ENCODE data around the gene ASB7. TPM values are rescaled to one million over a fixed set of nuclear protein-coding genes. Genes with fewer than 3 reads are reported as not detected.
"Not testable (repeated sequence)": the region's sequence is repeated elsewhere in the genome, so short reads cannot be mapped to it uniquely, and the experiment has no call there.

ASB7 gene
- polyA plus RNA-seq, 3 donors, result 5.3 to 9.8 (median 7.6) TPM

DNA sequence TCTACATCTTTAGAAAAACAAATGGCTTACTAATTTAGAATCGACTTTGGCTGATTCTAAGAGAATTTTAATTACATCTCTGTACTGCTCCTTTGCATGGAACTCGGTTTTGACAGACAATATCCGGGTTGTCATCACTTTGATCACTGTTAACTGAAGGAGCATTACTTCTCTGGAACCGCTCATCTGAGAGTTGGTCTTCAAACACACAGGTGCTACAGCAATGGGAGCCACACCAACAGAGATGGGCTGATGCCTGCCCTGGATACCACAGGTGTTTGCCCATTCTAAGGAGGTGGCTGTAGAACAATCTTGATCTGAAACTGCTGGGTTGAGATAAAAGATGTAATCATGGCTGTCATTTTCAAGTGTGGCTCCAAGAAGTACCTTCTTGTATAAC is 22.0 kb upstream of the ASB7 start:
- Histone ChIP-seq H2AFZ (ENCODE audit: insufficient read depth, low read depth, low read length, poor library complexity, severe bottlenecking) (no peak overlapping the region), H4K20me1 (ENCODE audit: insufficient read depth, low read length) (peaks cover 5% of the 10 kb centered on the region), H3K27ac (ENCODE audit: low read depth in 1 of 2, low read length in 2 of 2) (peak overlapping the region in 1 of 2 donors; percentile 26), H3K4me2 (replicated peaks; ENCODE audit: extremely low read depth, low read length, poor library complexity, severe bottlenecking) (no peak overlapping the region), H3K9ac (ENCODE audit: insufficient read depth, low read length, poor library complexity, severe bottlenecking) (no peak overlapping the region), H3K27me3 (ENCODE audit: control insufficient read depth in 2 of 2, insufficient read depth in 2 of 2, low read length in 2 of 2) (no peaks in the 10 kb centered on the region), H3K9me3 (replicated peaks in 1 of 2; ENCODE audit: control insufficient read depth in 1 of 2, insufficient read depth in 1 of 2, low read length in 2 of 2) (no peaks in the 10 kb centered on the region), H3K36me3 (replicated peaks in 1 of 2; ENCODE audit: control insufficient read depth in 1 of 2, insufficient read depth in 2 of 2, low read length in 2 of 2) (peaks cover 2 to 7% of the 10 kb centered on the region in 2 donors), H3K4me3 (replicated peaks in 1 of 3; ENCODE audit: low read depth in 2 of 3, low read length in 3 of 3) (no peak overlapping the region), H3K4me1 (ENCODE audit: control insufficient read depth in 1 of 2, insufficient read depth in 2 of 2, low read length in 2 of 2) (no peaks in the 10 kb centered on the region), H3K79me2 (ENCODE audit: insufficient read depth, low read length) (peaks cover 3% of the 10 kb centered on the region)
- intact Hi-C loops (cut with micrococcal nuclease), result no loop called here
- DNase-seq, result no peak
- Mint-ChIP-seq H3K36me3 (peaks cover 19 to 30% of the 10 kb centered on the region in 2 donors), H3K27me3 (ENCODE audit: low read depth in 3 of 3) (no peaks in the 10 kb centered on the region), H3K9me3 (peaks cover 0 to 6% (median 0%) of the 10 kb centered on the region in 7 donors), H3K4me3 (no peak overlapping the region), H3K4me1 (no peaks in the 10 kb centered on the region), H3K27ac (peak overlapping the region in 1 of 7 donors; percentile 43)
- WGBS (ENCODE audit: insufficient coverage), result 100% methylated on average over 1 of the region's 4 CpGs
- TF ChIP-seq, protein P1, sequence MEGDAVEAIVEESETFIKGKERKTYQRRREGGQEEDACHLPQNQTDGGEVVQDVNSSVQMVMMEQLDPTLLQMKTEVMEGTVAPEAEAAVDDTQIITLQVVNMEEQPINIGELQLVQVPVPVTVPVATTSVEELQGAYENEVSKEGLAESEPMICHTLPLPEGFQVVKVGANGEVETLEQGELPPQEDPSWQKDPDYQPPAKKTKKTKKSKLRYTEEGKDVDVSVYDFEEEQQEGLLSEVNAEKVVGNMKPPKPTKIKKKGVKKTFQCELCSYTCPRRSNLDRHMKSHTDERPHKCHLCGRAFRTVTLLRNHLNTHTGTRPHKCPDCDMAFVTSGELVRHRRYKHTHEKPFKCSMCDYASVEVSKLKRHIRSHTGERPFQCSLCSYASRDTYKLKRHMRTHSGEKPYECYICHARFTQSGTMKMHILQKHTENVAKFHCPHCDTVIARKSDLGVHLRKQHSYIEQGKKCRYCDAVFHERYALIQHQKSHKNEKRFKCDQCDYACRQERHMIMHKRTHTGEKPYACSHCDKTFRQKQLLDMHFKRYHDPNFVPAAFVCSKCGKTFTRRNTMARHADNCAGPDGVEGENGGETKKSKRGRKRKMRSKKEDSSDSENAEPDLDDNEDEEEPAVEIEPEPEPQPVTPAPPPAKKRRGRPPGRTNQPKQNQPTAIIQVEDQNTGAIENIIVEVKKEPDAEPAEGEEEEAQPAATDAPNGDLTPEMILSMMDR (IDR thresholded peaks at IDR 0.05), result no peak

DNA sequence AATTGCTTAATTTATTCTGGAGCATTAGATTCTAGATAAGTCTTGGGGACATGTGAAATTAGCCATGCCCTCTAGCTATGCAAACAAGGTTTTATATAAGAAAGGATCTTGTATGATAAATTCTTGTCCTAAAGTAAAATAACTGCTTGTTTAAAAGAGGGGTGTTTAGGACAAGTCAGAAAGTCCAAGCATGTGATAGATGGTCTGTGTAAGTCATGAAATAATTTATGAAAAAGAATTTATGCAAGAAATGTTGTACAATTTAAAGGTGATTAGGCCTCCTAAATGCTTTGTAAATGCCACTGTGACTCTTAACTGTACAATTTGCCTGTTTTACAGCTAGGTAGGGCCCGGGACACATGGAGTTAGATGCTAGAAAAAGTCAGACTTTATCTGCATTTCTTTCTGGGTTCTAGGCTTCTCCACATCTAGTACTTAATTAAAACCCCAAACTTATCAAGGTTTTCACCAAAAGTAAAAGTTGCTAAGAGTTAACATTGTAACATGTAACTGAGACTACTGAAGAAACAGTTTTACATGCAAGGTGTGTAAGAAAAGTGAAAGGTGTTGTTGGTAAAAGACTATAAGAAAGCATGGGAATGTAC is 13.6 kb upstream of the ASB7 start:
- no peak overlapping the region for H3K27ac ChIP-seq (ENCODE audit: low read depth in 1 of 2, low read length in 2 of 2)
- TF ChIP-seq, protein P1 (IDR thresholded peaks at IDR 0.05), result no peak
- peaks cover 19 to 30% of the 10 kb centered on the region in 2 donors for H3K36me3 Mint-ChIP-seq
- H4K20me1 ChIP-seq (ENCODE audit: insufficient read depth, low read length), result peaks cover 5% of the 10 kb centered on the region
- no peak overlapping the region for H2AFZ ChIP-seq (ENCODE audit: insufficient read depth, low read depth, low read length, poor library complexity, severe bottlenecking)
- peaks cover 57% of the 10 kb centered on the region for H3K79me2 ChIP-seq (ENCODE audit: insufficient read depth, low read length)
- peaks cover 0 to 12% of the 10 kb centered on the region in 2 donors for H3K36me3 ChIP-seq (replicated peaks in 1 of 2; ENCODE audit: control insufficient read depth in 1 of 2, insufficient read depth in 2 of 2, low read length in 2 of 2)
- H3K4me2 ChIP-seq (replicated peaks; ENCODE audit: extremely low read depth, low read length, poor library complexity, severe bottlenecking), result no peak overlapping the region
- no peak overlapping the region for H3K9ac ChIP-seq (ENCODE audit: insufficient read depth, low read length, poor library complexity, severe bottlenecking)
- peaks cover 4% of the 10 kb centered on the region for H3K4me1 Mint-ChIP-seq
- no peak overlapping the region for H3K4me3 ChIP-seq (replicated peaks in 1 of 3; ENCODE audit: low read depth in 2 of 3, low read length in 3 of 3)
- DNase-seq, result no peak
- peaks cover 10 to 34% (median 23%) of the 10 kb centered on the region in 7 donors for H3K9me3 Mint-ChIP-seq
- peaks cover 9 to 32% of the 10 kb centered on the region in 2 donors for H3K9me3 ChIP-seq (replicated peaks in 1 of 2; ENCODE audit: control insufficient read depth in 1 of 2, insufficient read depth in 1 of 2, low read length in 2 of 2)
- H3K27me3 ChIP-seq (ENCODE audit: control insufficient read depth in 2 of 2, insufficient read depth in 2 of 2, low read length in 2 of 2), result no peaks in the 10 kb centered on the region
- WGBS (ENCODE audit: insufficient coverage), result no CpG with 5 or more reads among the region's 1 CpG
- no peak overlapping the region for H3K4me3 Mint-ChIP-seq
- no peaks in the 10 kb centered on the region for H3K27me3 Mint-ChIP-seq (ENCODE audit: low read depth in 3 of 3)
- intact Hi-C loops (cut with micrococcal nuclease), result no loop called here
- H3K4me1 ChIP-seq (ENCODE audit: control insufficient read depth in 1 of 2, insufficient read depth in 2 of 2, low read length in 2 of 2), result no peaks in the 10 kb centered on the region
- no peak overlapping the region for H3K27ac Mint-ChIP-seq

DNA sequence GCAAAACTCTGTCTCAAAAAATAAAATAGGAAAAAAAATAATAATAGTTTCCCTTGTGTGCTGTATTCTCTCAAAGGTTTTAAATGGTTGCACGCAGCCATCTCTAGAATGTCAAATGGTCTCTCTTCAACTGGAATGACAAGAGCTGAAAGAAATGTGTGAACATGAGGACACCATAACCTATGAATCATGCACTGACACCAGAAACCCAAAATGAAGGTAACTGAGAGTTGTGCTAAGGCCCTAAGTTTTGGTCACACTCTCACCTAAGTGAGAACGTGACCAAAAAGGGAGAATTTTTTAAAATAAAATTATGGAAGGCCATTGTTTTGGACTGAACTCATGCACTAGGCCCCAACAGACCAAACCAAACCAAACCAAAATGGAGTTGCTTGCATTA is 11.2 kb upstream of the ASB7 start:
- H3K4me3 ChIP-seq (replicated peaks in 1 of 3; ENCODE audit: low read depth in 2 of 3, low read length in 3 of 3); H3K27ac ChIP-seq (ENCODE audit: low read depth in 1 of 2, low read length in 2 of 2); H3K4me3 Mint-ChIP-seq; H3K27me3 Mint-ChIP-seq (ENCODE audit: low read depth in 3 of 3); DNase-seq; H3K4me1 ChIP-seq (ENCODE audit: control insufficient read depth in 1 of 2, insufficient read depth in 2 of 2, low read length in 2 of 2); intact Hi-C loops (cut with micrococcal nuclease); H3K27ac Mint-ChIP-seq; H3K4me2 ChIP-seq (replicated peaks; ENCODE audit: extremely low read depth, low read length, poor library complexity, severe bottlenecking); H3K9ac ChIP-seq (ENCODE audit: insufficient read depth, low read length, poor library complexity, severe bottlenecking); H2AFZ ChIP-seq (ENCODE audit: insufficient read depth, low read depth, low read length, poor library complexity, severe bottlenecking); H3K27me3 ChIP-seq (ENCODE audit: control insufficient read depth in 2 of 2, insufficient read depth in 2 of 2, low read length in 2 of 2); H3K4me1 Mint-ChIP-seq: not testable (repeated sequence)
- Mint-ChIP-seq H3K36me3 (peaks cover 13 to 26% of the 10 kb centered on the region in 2 donors), H3K9me3 (peaks cover 10 to 34% (median 23%) of the 10 kb centered on the region in 7 donors)
- Histone ChIP-seq H3K9me3 (replicated peaks in 1 of 2; ENCODE audit: control insufficient read depth in 1 of 2, insufficient read depth in 1 of 2, low read length in 2 of 2) (peaks cover 9 to 32% of the 10 kb centered on the region in 2 donors), H3K36me3 (replicated peaks in 1 of 2; ENCODE audit: control insufficient read depth in 1 of 2, insufficient read depth in 2 of 2, low read length in 2 of 2) (peaks cover 0 to 17% of the 10 kb centered on the region in 2 donors), H4K20me1 (ENCODE audit: insufficient read depth, low read length) (peaks cover 22% of the 10 kb centered on the region), H3K79me2 (ENCODE audit: insufficient read depth, low read length) (peaks cover 81% of the 10 kb centered on the region)
- WGBS (ENCODE audit: insufficient coverage), result no CpG with 5 or more reads among the region's 2 CpGs

Data from CD14-positive monocyte (primary cell).